GM10847 (cell line): ENCODE measurements around the gene NR6A1.

Source experiments
- POLR2A ChIP-seq: IDR thresholded peaks from 2 replicates; pipeline ENCODE4 v1.6.1; 2011; ENCODE audit not compliant: insufficient read length; ENCODE audit errors: extremely low read depth

Gene NR6A1

GRCh38 chr9:124558777-124559470 lies 212.2 kb downstream of the NR6A1 start:
- no peak for TF ChIP-seq POLR2A

DNA sequence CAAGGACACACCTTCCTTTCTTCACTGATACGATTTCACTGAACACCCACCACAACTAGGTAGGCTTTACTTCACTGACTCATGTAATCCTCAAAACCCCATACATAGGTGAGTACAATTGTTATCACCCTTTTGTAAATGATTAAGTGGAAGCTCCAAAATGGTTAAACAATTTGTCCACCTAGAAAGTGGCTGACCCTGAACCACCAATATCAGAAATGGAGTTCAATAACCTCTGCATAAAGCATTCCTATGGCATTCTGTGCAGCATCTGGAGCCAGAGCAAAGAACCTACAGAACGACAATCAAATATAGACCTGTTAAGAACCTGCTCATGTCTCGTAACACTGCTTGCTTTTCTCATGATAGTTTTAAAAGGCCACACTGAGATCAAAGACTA lies 213.2 kb downstream of the NR6A1 start:
- no peak for TF ChIP-seq POLR2A

- no peak for TF ChIP-seq POLR2A
These were observed 216.1 kb downstream of the NR6A1 start for GRCh38 chr9:124555043-124555442.

GRCh38 chr9:124553738-124554137 lies 217.4 kb downstream of the NR6A1 start:
- no peak for TF ChIP-seq POLR2A

- no peak for TF ChIP-seq POLR2A
These were observed 218.9 kb downstream of the NR6A1 start for GRCh38 chr9:124552273-124552605.

- TF ChIP-seq POLR2A = no peak
These were observed 219.4 kb downstream of the NR6A1 start for GRCh38 chr9:124551472-124552272.

DNA sequence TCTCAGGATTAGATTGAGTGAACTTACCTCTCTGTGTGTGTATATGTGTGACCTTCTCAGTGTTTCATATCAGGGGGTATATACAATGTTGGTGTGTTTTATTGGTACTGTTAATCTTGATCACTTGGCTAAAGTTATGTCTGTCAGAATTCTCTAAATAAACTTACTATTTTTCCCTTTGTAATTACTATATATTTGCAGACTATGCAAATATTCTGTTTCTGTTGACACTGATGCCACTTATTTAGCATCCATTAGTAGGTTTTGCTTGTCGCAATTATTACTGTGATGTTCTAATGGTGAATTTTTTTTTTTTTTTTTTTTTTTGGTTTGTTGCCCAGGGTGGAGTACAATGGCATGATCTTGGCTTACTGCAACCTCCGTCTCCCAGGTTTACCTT lies 221.0 kb downstream of the NR6A1 start:
- no peak for TF ChIP-seq POLR2A

GRCh38 chr9:124549016-124549415 lies 222.1 kb downstream of the NR6A1 start:
- no peak for TF ChIP-seq POLR2A

DNA sequence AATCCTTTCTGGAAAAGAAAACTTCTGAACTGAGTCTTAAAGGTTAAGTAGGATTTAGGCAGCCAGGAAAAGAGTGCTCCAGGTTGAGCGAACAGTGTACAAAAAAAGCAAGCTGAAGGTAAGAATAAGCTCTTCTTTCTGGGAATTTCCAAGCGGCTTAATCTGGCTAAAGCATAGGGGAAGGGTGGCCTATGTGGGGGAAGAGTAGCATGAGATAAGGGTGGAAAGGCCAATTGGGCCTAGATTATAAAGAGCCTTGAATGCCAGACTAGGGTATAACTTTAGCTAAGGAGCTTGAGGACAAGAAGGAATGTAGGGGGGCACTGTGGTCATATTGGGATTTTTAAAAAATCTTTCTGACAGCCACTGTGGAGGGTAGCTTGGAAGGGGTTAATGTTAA lies 226.6 kb downstream of the NR6A1 start:
- TF ChIP-seq POLR2A = no peak

GRCh38 chr9:124541824-124542223 lies 229.3 kb downstream of the NR6A1 start:
- TF ChIP-seq POLR2A = no peak

GRCh38 chr9:124537926-124538325 lies 233.2 kb downstream of the NR6A1 start:
- no peak for TF ChIP-seq POLR2A

DNA sequence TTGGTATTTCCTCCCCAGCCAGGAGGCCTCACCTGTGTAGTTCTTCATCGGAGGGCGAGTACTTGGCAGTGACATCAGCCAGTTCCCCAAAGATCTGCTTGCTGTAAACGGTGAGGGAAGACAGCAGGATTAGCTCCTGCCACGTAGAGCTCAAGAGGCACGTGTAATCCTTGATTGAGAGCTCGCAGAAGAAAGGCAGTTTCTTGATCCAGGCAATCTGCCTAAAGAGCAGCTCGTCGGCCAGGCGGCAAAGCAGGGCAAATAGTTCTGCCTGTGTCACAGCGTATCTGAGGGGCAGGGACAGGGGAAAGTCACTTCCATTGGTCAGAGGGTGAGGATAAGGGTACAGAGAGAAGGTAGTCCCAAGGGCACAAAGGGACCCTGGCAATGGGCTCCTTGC lies 235.3 kb downstream of the NR6A1 start:
- TF ChIP-seq POLR2A = no peak

GRCh38 chr9:124532897-124533296 lies 238.2 kb downstream of the NR6A1 start:
- TF ChIP-seq POLR2A = no peak

DNA sequence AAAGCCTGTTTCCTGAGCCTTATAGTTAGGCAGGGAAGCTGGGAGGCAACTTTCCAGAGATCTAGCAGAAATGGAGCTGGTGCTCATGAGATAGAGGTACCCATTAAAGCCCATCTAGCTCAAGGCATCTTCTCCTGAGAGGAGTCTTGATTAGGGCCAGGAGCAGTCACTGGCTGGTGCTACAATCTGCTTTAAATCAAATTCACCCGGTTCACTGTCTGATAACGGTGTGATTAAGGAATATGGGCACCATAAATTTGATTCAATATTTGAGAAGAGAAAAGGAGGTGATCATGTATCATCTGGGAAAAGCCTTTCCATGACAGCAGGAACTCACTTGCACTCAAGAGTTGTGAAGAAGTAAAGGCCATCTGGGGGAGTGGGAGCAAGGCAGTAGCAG lies 240.0 kb downstream of the NR6A1 start:
- TF ChIP-seq POLR2A = no peak

GRCh38 chr9:124530246-124530645 lies 240.9 kb downstream of the NR6A1 start:
- TF ChIP-seq POLR2A = no peak

DNA sequence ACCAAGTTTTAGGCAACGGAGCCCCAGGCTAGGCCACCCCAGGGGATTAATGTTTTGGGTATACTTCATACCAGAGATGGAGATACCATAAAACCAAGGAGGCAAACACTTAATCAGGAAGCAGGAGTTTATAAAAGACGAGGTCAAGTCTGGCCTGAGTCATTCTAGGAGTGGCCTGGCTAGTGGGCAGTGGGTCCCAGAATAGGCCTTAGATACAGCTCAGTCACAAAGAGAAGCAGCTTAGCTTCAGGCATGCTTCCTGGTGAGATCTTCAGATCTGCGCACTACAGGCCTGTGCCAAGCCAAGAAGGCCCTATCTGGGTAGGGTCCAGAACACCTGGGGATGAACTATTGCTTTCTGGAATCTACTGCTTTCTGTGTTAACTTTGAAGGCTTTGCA lies 243.3 kb downstream of the NR6A1 start:
- no peak for TF ChIP-seq POLR2A

GRCh38 chr9:124526174-124526573 lies 244.9 kb downstream of the NR6A1 start:
- no peak for TF ChIP-seq POLR2A
